MM.1S (cell line): ENCODE measurements around the gene FAM199X.

Source experiments
- CTCF ChIP-seq: fragments of 300-600 bp; sonication (generic); IDR thresholded peaks from 2 replicates; pipeline ENCODE4 v1.5.1; 2016; ENCODE audit warnings: antibody characterized with exemption, low read length, mixed read lengths
- EZH2 ChIP-seq: fragments of 300-600 bp; sonication (generic); optimal IDR thresholded peaks from 2 replicates; pipeline ENCODE3; 2017; ENCODE audit warnings: low read depth, mild to moderate bottlenecking, antibody characterized with exemption, low read length, mixed read lengths
- EZH2phosphoT487 ChIP-seq: fragments of 300-600 bp; sonication (generic); IDR thresholded peaks from 2 replicates; pipeline ENCODE4 v1.6.1; 2018; ENCODE audit warnings: antibody characterized with exemption, low read length

- TF ChIP-seq CTCF (no peak), EZH2 (no peak), EZH2phosphoT487 (no peak)
These were observed 39.3 kb downstream of the FAM199X start for GRCh38 chrX:104205548-104205947.
